Fibroblast of lung (primary cell): ENCODE results near the gene ABLIM2.

Experiments
- CTCF ChIP-seq, 2 donors: IDR thresholded peaks in 1 of 2; conservative IDR thresholded peaks in 1 of 2; 1 replicate in 1 of 2; 2 replicates in 1 of 2; pipeline ENCODE4 v1.5.1; 2011 to 2012; ENCODE audit warnings: low read length in 2 of 2, control low read depth in 1 of 2, inconsistent platforms in 1 of 2, low read depth in 1 of 2, mild to moderate bottlenecking in 1 of 2
- EZH2 ChIP-seq: IDR thresholded peaks from 2 replicates; pipeline ENCODE4 v1.5.1; 2012; ENCODE audit warnings: low read length, control low read depth, mild to moderate bottlenecking; ENCODE audit errors: missing control alignments

- TF ChIP-seq CTCF (conservative IDR thresholded peaks at IDR 0.05 in 1 of 2, IDR thresholded peaks at IDR 0.05 in 1 of 2; ENCODE audit: low read depth in 1 of 2, low read length in 2 of 2) (no peak), EZH2 (no peak)
These were observed 86.2 kb downstream of the ABLIM2 start for GRCh38 chr4:8072235-8072968.
